KG1 (cell line): Measurements from ENCODE around the gene FOXJ3.

ENCODE experiments used
- DNase-seq: peaks from one replicate; lab custom pipeline; 2025; lab: John Stamatoyannopoulos, UW

Gene FOXJ3

DNA sequence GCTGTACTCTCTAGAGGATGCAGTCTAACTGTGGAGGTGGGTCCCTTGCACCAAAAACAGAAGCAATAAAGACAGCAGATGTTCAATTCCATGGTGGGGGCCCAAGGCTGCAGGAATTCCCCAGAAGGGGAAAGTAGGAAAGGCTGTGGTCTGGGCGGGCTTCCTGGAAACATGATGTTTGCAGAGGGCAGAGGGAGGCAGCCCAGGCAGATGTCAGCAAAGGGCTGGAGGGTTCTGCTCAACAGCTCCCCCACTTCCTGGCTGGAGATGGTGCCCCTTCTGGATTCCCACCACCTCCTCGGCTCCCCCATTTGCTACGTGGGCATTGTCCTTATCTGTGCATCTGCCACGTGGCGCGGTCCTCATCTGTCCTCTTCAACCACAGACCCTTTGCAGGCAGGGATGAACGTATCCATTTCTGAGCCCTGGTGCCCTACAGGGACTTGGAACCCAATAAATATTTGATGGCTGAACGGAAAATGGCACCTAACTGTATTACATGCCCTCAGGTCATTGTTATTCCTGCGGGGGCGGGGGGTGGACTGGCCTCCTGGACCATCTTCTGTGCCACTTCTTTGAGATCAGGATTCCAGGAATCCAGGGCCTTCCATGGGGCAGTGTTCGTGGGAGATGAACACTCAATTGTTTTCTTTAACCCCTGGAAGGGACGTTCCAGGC lies 190.2 kb downstream of the FOXJ3 start:
- DNase-seq = no peak

GRCh38 chr1:42143896-42144710 lies 190.9 kb downstream of the FOXJ3 start:
- no peak for DNase-seq

DNA sequence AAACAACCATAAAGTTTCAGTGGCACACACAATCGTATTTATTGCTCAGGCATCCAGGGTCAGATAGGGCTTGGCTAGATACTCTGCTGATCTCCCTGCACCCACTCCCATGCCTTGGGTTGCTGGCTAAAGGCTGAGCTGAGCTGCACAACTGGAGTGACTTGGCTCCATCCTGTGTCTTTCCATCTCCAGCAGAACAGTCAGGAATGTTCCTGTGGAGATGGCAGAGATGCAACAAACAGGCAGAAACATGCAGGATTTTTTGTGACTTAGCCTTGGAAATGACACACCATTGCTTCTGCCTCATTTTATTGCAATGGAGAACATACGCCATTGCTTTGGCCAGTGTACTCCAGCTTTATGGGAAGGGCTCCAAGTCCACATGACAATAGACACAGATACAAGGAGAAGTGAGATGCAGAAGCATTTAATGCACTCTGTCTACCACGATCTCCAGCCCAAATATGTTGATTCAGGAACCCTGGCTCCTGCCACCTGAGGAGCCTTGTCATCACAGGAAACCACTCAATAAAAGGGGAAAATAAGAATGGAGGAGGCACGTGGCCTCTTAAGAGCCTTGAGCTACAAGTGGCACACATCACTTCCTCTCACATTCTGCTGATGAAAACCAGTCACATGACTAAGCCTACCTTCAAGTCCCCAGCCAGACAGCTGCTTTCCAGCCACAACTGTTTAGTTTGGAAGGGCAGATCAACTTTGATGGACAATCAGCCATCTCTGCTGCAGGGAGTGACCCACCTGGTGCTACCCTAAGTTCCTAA lies 191.9 kb downstream of the FOXJ3 start:
- DNase-seq = peak; percentile 12

- no peak for DNase-seq
Observed at GRCh38 chr1:42141978-42142377, 193.1 kb downstream of the FOXJ3 start.

DNA sequence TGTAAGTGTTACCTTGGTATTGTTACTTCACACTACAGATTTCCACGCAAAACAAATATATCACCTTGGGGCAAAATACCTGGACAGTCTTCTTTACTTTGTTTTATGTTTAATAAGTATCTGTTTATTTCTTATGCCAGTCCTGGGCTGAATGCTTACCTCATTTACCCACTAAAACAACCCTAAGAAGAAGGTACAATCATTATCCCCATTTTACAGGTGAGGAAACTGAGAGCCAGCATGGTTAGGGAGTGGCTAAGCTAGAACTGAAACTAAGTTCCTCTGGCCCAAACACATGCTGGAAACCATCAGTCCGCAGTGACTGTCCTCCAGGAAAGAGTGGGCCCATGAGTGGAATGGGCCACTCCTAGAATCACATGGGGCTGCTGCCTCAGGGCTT lies 194.8 kb downstream of the FOXJ3 start:
- no peak for DNase-seq

GRCh38 chr1:42139444-42139843 lies 195.6 kb downstream of the FOXJ3 start:
- DNase-seq = no peak

DNA sequence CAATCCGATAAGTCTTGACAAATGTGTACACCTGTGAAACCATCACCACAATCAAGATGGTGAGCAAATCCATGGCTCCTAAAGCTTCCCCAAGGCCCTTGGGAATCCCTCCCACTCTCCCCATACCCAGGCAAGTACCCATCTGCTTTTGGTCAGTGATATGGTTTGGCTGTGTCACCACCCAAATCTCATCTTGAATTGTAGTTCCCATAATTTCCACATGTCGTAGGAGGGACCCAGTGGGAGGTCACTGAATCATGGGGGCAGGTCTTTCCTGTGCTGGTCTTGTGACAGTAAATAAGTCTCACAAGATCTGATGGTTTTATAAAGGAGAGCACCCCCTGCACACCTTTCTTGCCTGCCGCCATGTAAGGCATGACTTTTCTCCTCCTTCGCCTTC lies 196.4 kb downstream of the FOXJ3 start:
- DNase-seq = no peak

GRCh38 chr1:42137766-42138165 lies 197.3 kb downstream of the FOXJ3 start:
- DNase-seq = no peak

GRCh38 chr1:42136466-42136865 lies 198.6 kb downstream of the FOXJ3 start:
- no peak for DNase-seq

DNA sequence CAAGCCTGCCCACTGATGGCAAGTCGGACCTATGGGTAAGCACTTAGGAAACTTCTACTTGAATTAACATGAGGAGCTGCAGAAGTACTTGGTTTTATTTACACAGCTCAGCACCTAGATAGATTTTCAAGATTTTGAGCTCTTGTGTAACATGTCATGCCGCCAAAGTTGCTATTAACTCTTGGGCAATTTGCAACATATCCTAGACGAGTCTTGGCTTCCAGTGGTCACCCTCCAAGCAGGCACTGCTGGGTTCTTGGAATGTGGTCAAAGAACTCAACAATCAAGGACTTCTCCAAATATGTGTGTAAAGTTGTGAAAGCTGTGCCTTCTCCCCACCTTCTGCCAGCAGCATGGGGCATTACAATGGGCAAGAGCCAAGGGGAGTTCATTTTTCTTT lies 199.6 kb downstream of the FOXJ3 start:
- no peak for DNase-seq

GRCh38 chr1:42133809-42134526 lies 201.1 kb downstream of the FOXJ3 start:
- DNase-seq = no peak

- no peak for DNase-seq
Observed at GRCh38 chr1:42133390-42133789, 201.6 kb downstream of the FOXJ3 start.

DNA sequence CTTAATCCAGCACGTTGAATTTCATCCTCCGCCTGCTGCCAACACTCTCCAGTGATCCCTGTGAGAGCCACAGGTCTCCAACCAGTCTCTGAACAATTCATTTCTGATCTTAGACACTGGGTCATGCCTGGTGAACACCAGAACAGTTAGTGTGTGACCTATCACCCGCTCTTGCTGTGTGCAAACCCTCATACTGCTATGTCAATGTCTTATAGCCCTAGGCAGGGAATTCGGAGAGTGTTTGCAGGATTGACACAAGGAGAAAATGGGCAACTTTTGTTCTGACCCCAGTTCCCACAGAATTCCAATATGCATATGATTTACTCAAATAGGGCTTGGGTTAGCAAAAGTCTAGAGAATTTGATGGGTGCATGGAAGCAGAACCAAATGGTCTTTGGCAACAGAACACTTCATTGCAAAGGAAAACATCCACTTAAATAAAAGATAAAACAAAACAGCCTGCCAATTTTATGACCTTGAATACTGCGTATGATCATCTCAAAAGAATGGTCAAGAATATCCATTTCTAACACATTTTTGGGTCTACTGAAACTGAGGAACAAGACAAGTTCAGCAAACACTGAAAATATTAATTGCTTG lies 204.9 kb downstream of the FOXJ3 start:
- no peak for DNase-seq

GRCh38 chr1:42128964-42129363 lies 206.1 kb downstream of the FOXJ3 start:
- DNase-seq = no peak

- DNase-seq = no peak
Observed at GRCh38 chr1:42128499-42128898, 206.5 kb downstream of the FOXJ3 start.

GRCh38 chr1:42127767-42128166 lies 207.3 kb downstream of the FOXJ3 start:
- no peak for DNase-seq
